Activated naive CD4-positive, alpha-beta T cell treated with anti-CD3 and anti-CD28 coated beads for 36 hours (primary cell): ENCODE results near the gene TIMM44. TPM values are rescaled to one million over a fixed set of nuclear protein-coding genes. Genes with fewer than 3 reads are reported as not detected.
A peak's percentile ranks its signal among the peaks of the same experiment; 100 is the strongest.

ENCODE experiments used
- CTCF ChIA-PET: fragments of 350-600 bp; sonication (Branson Sonifier 250); formaldehyde crosslinking; loops from one replicate; lab custom pipeline; 2021; ENCODE audit warnings: antibody characterized with exemption; lab: Charles Lee
- DNase-seq: peaks from one replicate; pipeline ENCODE4 v3.0.0-alpha.2; 2020
- H3K27ac Mint-ChIP-seq: one replicate; pipeline ENCODE4 v1.8.0; 2021; ENCODE audit warnings: mild to moderate bottlenecking, mixed read lengths
- H3K27me3 Mint-ChIP-seq: one replicate; pipeline ENCODE4 v1.8.0; 2021; ENCODE audit warnings: low read depth, mixed read lengths
- H3K36me3 Mint-ChIP-seq: one replicate; pipeline ENCODE4 v1.8.0; 2021; ENCODE audit warnings: low read depth, mixed read lengths
- H3K4me1 Mint-ChIP-seq: one replicate; pipeline ENCODE4 v1.8.0; 2021; ENCODE audit warnings: low read depth, mixed read lengths
- H3K4me3 Mint-ChIP-seq: one replicate; pipeline ENCODE4 v1.8.0; 2021; ENCODE audit warnings: mild to moderate bottlenecking, moderate library complexity, mixed read lengths
- H3K9me3 Mint-ChIP-seq: one replicate; pipeline ENCODE4 v1.8.0; 2021; ENCODE audit warnings: mixed read lengths
- intact Hi-C: fragments of 100-400 bp; cut with micrococcal nuclease; formaldehyde crosslinking; loops from one replicate; pipeline ENCODE4 v1.15.1; 2023
- total RNA-seq, 2 experiments: library from RNA; stranded (reverse); gene quantifications; one replicate each; pipeline ENCODE4 v1.2.3, GENCODE V29; 2021

Gene TIMM44
- total RNA-seq, 2 experiments from 2014 or later: 88.8 to 88.9 TPM

DNA sequence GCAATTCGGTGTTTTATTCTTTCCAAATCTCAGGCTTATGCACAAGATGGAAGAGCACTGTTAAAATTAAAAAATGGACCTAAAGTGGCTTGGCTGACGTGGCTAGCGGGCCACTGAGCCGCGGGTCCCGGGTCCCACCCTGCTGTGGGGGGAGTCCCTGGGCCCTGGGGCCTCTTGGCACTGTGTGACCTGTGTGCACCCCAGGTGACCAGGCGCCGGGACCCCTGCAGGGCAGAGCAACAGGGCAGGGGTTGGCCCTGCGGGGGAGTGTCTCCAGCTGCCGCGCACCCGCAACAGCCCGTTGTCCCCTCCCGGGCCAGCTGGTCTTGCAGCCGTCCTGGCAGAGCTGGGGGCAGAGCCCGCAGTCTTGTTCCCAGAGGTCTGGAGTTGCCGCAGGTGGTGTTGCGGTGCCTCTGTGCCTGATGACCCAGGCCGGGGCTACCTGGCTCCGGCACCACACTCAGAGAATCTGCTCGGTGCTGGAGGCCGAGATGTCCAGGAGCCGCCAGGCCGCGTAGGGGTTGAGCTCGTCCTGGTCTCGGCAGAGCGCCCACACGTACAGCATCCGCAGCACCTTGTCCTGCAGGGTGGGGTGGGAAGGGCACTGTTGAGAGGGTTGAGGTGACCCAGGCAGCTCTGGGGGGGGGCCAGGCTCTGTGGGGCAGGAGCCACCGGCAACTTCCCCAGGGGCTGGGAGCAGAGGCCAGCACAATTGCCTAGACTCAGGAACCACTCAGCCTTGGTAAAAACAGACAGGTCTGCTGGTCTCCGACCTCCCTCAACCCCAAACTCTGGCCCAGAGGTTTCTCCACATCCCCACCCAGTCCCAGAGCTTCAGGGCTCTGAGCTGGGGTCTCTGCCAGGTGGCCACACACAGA lies 16.5 kb downstream of the TIMM44 start:
- no peak overlapping the region for H3K27ac Mint-ChIP-seq

DNA sequence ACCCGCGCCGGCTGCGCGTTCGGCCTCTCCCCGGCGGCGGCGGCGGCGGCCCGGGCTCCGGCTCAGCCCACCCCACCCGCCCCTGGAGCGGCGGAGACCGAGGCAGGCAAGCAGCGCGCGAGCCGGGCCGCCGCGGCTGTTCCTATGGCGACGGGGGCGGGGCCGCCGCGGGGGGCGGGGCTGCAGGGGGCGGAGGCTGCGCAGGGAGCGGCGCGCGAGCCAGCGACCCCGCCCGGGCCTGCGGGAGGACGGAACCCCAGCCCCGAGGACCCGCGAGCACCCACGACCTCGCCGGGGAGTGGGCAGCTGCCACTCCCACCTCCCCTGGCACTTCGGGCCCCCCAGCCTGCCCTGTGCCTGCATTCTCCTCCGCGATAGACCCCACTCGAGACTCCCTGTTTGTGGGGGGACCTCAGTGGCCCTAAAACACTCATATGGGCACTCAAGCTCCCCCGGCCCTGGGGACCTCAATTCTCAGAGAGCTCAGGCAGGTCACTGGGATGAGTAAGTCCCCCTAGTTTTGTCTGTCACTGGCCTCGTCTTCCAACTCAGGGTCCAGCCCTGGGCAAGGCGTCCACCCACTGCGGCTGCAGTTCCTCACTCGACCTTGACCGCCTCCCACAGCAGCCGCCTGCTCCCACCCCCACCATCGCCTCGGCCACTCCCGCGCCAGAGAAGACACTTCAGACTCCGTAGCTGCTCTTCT lies 17.3 kb downstream of the TIMM44 start, which contains the start of gene CTXN1:
Gene CTXN1 (minus strand): TSS at position 115 of the 706 bp plus-strand sequence. CDS start 597 bp downstream, outside the sequence.
- Mint-ChIP-seq H3K4me3 (peak within 1 kb of the TSS; percentile 71), H3K27ac (no peak within 1 kb of the TSS), H3K9me3 (no peaks in the 10 kb centered on the region), H3K27me3 (no peaks in the 10 kb centered on the region), H3K4me1 (peaks cover 20% of the 10 kb centered on the region), H3K36me3 (peaks cover 6% of the 10 kb centered on the region)
- DNase-seq: peak; percentile 71
- intact Hi-C loops: no loop called here
- CTCF ChIA-PET: interaction anchor here (0.9 kb wide), 1 partner anchor 17 kb away, joined by 3 read pairs; the partner anchor contains the start of gene TIMM44

More for the DNA sequence above, 16.5 kb downstream of the TIMM44 start:
- Mint-ChIP-seq H3K9me3 (no peaks in the 10 kb centered on the region), H3K4me3 (no peak overlapping the region), H3K27me3 (no peaks in the 10 kb centered on the region), H3K4me1 (peaks cover 15% of the 10 kb centered on the region), H3K36me3 (peaks cover 9% of the 10 kb centered on the region)
- intact Hi-C loops: no loop called here
- DNase-seq: no peak
- CTCF ChIA-PET: interaction anchor here (0.9 to 3.2 kb wide), 2 partner anchors 17 kb away, joined by 3 to 18 read pairs; partner anchors contain the start of gene TIMM44

DNA sequence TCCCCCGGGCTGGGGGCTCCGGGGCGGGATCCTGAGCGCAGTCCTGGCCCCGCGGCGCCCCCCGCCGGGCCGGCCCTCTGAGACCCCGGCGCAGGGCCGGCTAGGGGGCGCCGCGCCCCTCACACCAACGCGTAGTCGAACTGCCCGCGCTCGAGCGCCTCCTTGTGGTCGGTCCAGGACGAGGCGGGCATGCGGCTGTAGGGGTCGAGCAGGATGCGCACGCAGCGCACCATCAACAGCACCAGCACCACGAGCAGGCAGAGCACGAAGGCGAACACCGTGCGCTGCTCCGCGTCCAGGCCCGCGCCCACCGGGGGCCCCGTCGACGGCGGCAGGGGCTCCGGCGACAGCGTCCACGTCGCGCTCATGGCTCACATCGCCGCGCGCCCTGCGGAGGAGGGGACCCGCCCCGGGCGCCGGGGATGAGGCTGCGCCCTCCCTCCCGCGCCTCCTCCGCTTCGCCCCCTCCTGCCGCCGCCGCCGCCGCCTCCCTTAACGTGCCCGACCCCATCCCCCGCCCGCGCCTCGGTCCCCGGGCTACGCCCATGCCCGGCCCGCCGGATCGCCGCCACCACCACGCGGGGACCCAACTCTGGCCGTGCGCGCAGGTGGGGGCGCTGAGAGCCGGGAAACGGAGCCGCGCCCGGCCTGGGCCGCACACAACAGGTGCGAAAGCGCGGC lies 18.2 kb downstream of the TIMM44 start:
- CTCF ChIA-PET: no interaction called here

DNA sequence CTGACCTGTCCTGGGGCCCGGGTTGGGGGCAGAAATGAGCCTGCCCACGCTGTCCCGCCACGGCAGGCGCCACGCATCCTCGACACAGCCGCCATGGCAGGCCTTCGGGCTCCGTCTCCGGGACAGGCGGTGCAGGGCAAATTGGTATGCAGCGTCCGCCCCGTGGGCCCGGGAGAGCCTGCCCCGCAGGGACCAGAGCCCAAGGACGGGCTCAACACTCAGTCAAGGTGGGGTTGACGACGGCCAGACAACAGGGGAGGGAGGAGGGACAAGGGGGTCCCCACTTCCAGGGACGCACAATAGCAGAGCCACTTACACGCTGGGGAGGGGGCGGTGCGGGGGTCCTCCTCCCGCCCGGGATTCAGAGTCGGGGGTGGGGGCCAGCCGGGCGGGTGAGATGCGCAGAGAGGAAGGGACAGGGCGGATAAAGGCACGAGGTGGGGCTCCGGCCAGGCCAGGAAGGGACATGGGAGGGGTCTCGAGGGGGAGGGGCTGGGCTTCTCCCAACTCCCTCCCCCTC lies 18.8 kb downstream of the TIMM44 start:
- intact Hi-C loops: loop anchor here (1.0 kb wide), 1 partner anchor 71 kb away; no protein-coding TSS in a partner anchor
- CTCF ChIA-PET: no interaction called here
- Mint-ChIP-seq H3K4me1 (peaks cover 28% of the 10 kb centered on the region), H3K4me3 (no peak overlapping the region), H3K27me3 (peaks cover 2% of the 10 kb centered on the region), H3K36me3 (peaks cover 1% of the 10 kb centered on the region), H3K9me3 (no peaks in the 10 kb centered on the region), H3K27ac (no peak overlapping the region)
- DNase-seq: no peak

More for the DNA sequence above, 18.2 kb downstream of the TIMM44 start:
- H3K4me3 Mint-ChIP-seq: peak overlapping the region; percentile 71
- H3K9me3 Mint-ChIP-seq: no peaks in the 10 kb centered on the region
- H3K27me3 Mint-ChIP-seq: no peaks in the 10 kb centered on the region
- peak; percentile 76 for DNase-seq
- H3K36me3 Mint-ChIP-seq: peaks cover 1% of the 10 kb centered on the region
- H3K27ac Mint-ChIP-seq: no peak overlapping the region
- peaks cover 24% of the 10 kb centered on the region for H3K4me1 Mint-ChIP-seq
- intact Hi-C loops: loop anchor here (1.0 kb wide), 1 partner anchor 72 kb away; no protein-coding TSS in a partner anchor

DNA sequence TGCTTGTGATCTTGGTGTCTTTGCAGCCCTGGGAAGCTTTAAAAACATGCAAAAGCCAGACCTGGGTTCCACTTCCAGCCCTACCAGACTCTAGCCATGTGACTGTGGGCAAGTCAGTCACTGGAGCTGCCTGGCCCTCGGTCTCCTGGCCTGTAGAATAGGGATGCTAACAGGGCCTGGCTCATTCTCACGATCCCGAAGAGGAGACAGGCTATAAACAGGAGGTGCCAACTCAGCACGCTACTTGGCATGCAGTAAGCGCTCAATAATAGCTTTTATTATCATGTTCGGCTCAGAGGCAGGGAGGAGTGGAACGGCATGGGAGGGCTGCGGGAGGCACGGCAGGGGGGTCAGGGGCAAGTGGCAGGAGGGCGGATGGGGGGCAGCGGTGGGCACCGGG lies 19.2 kb downstream of the TIMM44 start:
- Mint-ChIP-seq H3K27ac (no peak overlapping the region), H3K27me3 (peaks cover 3% of the 10 kb centered on the region), H3K9me3 (no peaks in the 10 kb centered on the region), H3K4me3 (peak overlapping the region; percentile 50), H3K36me3 (peaks cover 1% of the 10 kb centered on the region), H3K4me1 (peaks cover 33% of the 10 kb centered on the region)
- intact Hi-C loops: no loop called here
- no peak for DNase-seq
- CTCF ChIA-PET: interaction anchor here (0.6 kb wide), 1 partner anchor 14 kb away, joined by 3 read pairs; no protein-coding TSS in a partner anchor

GRCh38 chr19:7923295-7924191 lies 19.9 kb downstream of the TIMM44 start:
- peaks cover 1% of the 10 kb centered on the region for H3K36me3 Mint-ChIP-seq
- H3K27me3 Mint-ChIP-seq: peaks cover 4% of the 10 kb centered on the region
- DNase-seq: no peak
- intact Hi-C loops: no loop called here
- CTCF ChIA-PET: interaction anchor here (0.6 to 1.6 kb wide), 3 partner anchors 15 to 62 kb away, joined by 3 to 4 read pairs (median 3); no protein-coding TSS in a partner anchor
- no peaks in the 10 kb centered on the region for H3K9me3 Mint-ChIP-seq
- H3K27ac Mint-ChIP-seq: no peak overlapping the region
- H3K4me3 Mint-ChIP-seq: no peak overlapping the region
- peaks cover 33% of the 10 kb centered on the region for H3K4me1 Mint-ChIP-seq

- Mint-ChIP-seq H3K9me3 (no peaks in the 10 kb centered on the region), H3K4me3 (no peak overlapping the region), H3K27me3 (peaks cover 10% of the 10 kb centered on the region), H3K4me1 (peaks cover 34% of the 10 kb centered on the region), H3K36me3 (peaks cover 1% of the 10 kb centered on the region), H3K27ac (no peak overlapping the region)
- no peak for DNase-seq
- intact Hi-C loops: no loop called here
- CTCF ChIA-PET: interaction anchor here (1.2 to 1.6 kb wide), 2 partner anchors 53 to 61 kb away, joined by 3 to 4 read pairs; no protein-coding TSS in a partner anchor
These were observed 20.6 kb downstream of the TIMM44 start for GRCh38 chr19:7922836-7923195.

- H3K36me3 Mint-ChIP-seq: peaks cover 1% of the 10 kb centered on the region
- intact Hi-C loops: loop anchor here (2.0 kb wide), 2 partner anchors 69 to 241 kb away; partner anchors contain the start of gene TRAPPC5
- CTCF ChIA-PET: interaction anchor here (1.2 to 1.6 kb wide), 2 partner anchors 53 to 60 kb away, joined by 3 to 4 read pairs; no protein-coding TSS in a partner anchor
- no peaks in the 10 kb centered on the region for H3K9me3 Mint-ChIP-seq
- H3K4me1 Mint-ChIP-seq: peaks cover 36% of the 10 kb centered on the region
- no peak for DNase-seq
- no peak overlapping the region for H3K4me3 Mint-ChIP-seq
- no peak overlapping the region for H3K27ac Mint-ChIP-seq
- peaks cover 11% of the 10 kb centered on the region for H3K27me3 Mint-ChIP-seq
These were observed 21.3 kb downstream of the TIMM44 start for GRCh38 chr19:7921967-7922835.

GRCh38 chr19:7921302-7921966 lies 22.0 kb downstream of the TIMM44 start:
- peak overlapping the region; percentile 73 for H3K27ac Mint-ChIP-seq
- intact Hi-C loops: loop anchor here (2.0 kb wide), 2 partner anchors 69 to 241 kb away; partner anchors contain the start of gene TRAPPC5
- H3K4me3 Mint-ChIP-seq: peak overlapping the region; percentile 81
- CTCF ChIA-PET: interaction anchor here (1.0 to 2.4 kb wide), 6 partner anchors 8 to 353 kb away, joined by 3 to 12 read pairs (median 4); partner anchors contain the start of gene TIMM44
- no peak for DNase-seq
- H3K36me3 Mint-ChIP-seq: peaks cover under 1% of the 10 kb centered on the region
- H3K9me3 Mint-ChIP-seq: no peaks in the 10 kb centered on the region
- peaks cover 14% of the 10 kb centered on the region for H3K27me3 Mint-ChIP-seq
- H3K4me1 Mint-ChIP-seq: peaks cover 39% of the 10 kb centered on the region
